OCI-LY1 (cell line): Measurements from ENCODE around the gene GNA12.

Experiments used
- EZH2 ChIP-seq: fragments of 200-600 bp; sonication (generic), shearing (Covaris generic); IDR thresholded peaks from 2 replicates; pipeline ENCODE4 v1.8.0; 2017; ENCODE audit warnings: borderline replicate concordance, mixed run types, mild to moderate bottlenecking, antibody characterized with exemption, low read length, moderate library complexity, mixed read lengths
- TF ChIP-seq, protein P1 (sequence below): fragments of 200-600 bp; sonication (generic), shearing (Covaris generic); IDR thresholded peaks from 2 replicates; pipeline ENCODE4 v1.5.1; 2017; ENCODE audit warnings: mild to moderate bottlenecking, antibody characterized with exemption, low read length, moderate library complexity, mixed read lengths

DNA sequence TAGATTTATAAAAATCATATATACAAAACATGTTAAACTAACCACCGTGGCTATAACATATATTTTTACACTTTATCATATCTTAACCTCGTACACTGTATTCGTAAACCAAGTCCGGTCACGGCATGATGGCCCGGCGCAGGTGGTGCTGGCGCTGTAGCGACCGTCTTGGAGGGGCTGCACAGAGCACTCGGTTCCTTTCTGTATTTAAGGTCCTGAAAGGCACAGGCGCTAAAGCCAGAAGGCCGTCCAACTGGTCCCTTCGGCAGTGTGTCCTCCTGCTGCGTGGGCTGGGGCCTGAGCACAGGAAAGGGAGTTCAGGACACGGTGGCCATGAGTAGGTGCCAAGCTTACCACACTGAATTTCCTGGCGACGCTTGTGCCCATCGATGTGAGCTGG is 122.3 kb downstream of the GNA12 start:
- TF ChIP-seq, protein P1, sequence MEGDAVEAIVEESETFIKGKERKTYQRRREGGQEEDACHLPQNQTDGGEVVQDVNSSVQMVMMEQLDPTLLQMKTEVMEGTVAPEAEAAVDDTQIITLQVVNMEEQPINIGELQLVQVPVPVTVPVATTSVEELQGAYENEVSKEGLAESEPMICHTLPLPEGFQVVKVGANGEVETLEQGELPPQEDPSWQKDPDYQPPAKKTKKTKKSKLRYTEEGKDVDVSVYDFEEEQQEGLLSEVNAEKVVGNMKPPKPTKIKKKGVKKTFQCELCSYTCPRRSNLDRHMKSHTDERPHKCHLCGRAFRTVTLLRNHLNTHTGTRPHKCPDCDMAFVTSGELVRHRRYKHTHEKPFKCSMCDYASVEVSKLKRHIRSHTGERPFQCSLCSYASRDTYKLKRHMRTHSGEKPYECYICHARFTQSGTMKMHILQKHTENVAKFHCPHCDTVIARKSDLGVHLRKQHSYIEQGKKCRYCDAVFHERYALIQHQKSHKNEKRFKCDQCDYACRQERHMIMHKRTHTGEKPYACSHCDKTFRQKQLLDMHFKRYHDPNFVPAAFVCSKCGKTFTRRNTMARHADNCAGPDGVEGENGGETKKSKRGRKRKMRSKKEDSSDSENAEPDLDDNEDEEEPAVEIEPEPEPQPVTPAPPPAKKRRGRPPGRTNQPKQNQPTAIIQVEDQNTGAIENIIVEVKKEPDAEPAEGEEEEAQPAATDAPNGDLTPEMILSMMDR, result no peak
- no peak for TF ChIP-seq EZH2
